OCI-LY7 (cell line): Measurements from ENCODE around the gene TPD52L2. TPM values are rescaled to one million over a fixed set of nuclear protein-coding genes. Genes with fewer than 3 reads are reported as not detected.

ENCODE experiments used
- Bru-seq: library from RNA; stranded (reverse); fragments of 400-500 nt; gene quantifications from one replicate; lab custom pipeline; 2021; lab: Mats Ljungman, UMichigan
- BruChase-seq, 2 experiments: library from RNA; stranded (reverse); fragments of 400-500 nt; gene quantifications; one replicate each; lab custom pipeline; 2021; lab: Mats Ljungman, UMichigan
- BruUV-seq: library from RNA; stranded (reverse); fragments of 400-500 nt; replicated peaks from 2 replicates; lab custom pipeline; 2021; lab: Mats Ljungman, UMichigan
- CTCF ChIA-PET: fragments of 300-600 bp; sonication (Branson Sonifier 250); formaldehyde crosslinking; loops from one replicate; lab custom pipeline; 2022; ENCODE audit warnings: antibody characterized with exemption; ENCODE audit not compliant: unreplicated experiment; lab: Charles Lee
- POLR2A ChIA-PET: fragments of 300-600 bp; sonication (Branson Sonifier 250); formaldehyde crosslinking; loops from one replicate; lab custom pipeline; 2022; ENCODE audit warnings: antibody characterized with exemption; lab: Charles Lee
- DNase-seq: peaks from one replicate; pipeline ENCODE4 v3.0.0-alpha.2; 2015; ENCODE audit warnings: low spot score
- H2AFZ ChIP-seq: fragments of 200-600 bp; sonication (generic), shearing (Covaris generic); 2 replicates; pipeline ENCODE4 v1.6.1; 2014; ENCODE audit warnings: mild to moderate bottlenecking, antibody characterized with exemption, low read length, moderate library complexity
- H3K27ac ChIP-seq: fragments of 200-600 bp; sonication (generic); 2 replicates; pipeline ENCODE4 v1.5.1; 2014; ENCODE audit warnings: mixed run types, low read depth, mild to moderate bottlenecking, moderate library complexity, low read length, inconsistent platforms; ENCODE audit not compliant: poor library complexity, severe bottlenecking
- H3K36me3 ChIP-seq: fragments of 200-600 bp; sonication (generic); 2 replicates; pipeline ENCODE4 v1.6.1; 2014; ENCODE audit warnings: mild to moderate bottlenecking, antibody characterized with exemption, low read length, moderate library complexity, mixed read lengths; ENCODE audit not compliant: insufficient read depth
- H3K4me1 ChIP-seq: fragments of 200-600 bp; sonication (generic); 2 replicates; pipeline ENCODE4 v1.5.1; 2014; ENCODE audit warnings: mild to moderate bottlenecking, low read length; ENCODE audit not compliant: insufficient read depth, poor library complexity, severe bottlenecking
- H3K4me2 ChIP-seq: fragments of 200-600 bp; sonication (generic); 2 replicates; pipeline ENCODE4 v1.6.1; 2014; ENCODE audit warnings: mild to moderate bottlenecking, low read length
- H3K4me3 ChIP-seq: fragments of 200-600 bp; sonication (generic); 2 replicates; pipeline ENCODE4 v1.5.1; 2014; ENCODE audit warnings: mild to moderate bottlenecking, low read depth, low read length; ENCODE audit not compliant: poor library complexity, severe bottlenecking
- H3K79me2 ChIP-seq: fragments of 200-600 bp; sonication (generic); 2 replicates; pipeline ENCODE4 v1.6.1; 2016; ENCODE audit warnings: low read depth, mild to moderate bottlenecking, low read length, moderate library complexity, mixed read lengths; ENCODE audit not compliant: insufficient read depth
- H3K9me2 ChIP-seq: fragments of 200-600 bp; sonication (generic); 2 replicates; pipeline ENCODE4 v1.6.1; 2016; ENCODE audit warnings: mild to moderate bottlenecking, low read length, mixed read lengths; ENCODE audit not compliant: insufficient read depth
- H3K9me3 ChIP-seq: fragments of 200-600 bp; sonication (generic); 2 replicates; pipeline ENCODE4 v1.6.1; 2014; ENCODE audit warnings: mild to moderate bottlenecking, mixed run types, low read length, mixed read lengths
- H4K20me1 ChIP-seq: fragments of 200-600 bp; sonication (generic); 2 replicates; pipeline ENCODE4 v1.6.1; 2014; ENCODE audit warnings: mild to moderate bottlenecking, antibody characterized with exemption, low read length, moderate library complexity, mixed read lengths; ENCODE audit not compliant: insufficient read depth
- EZH2phosphoT487 ChIP-seq: fragments of 200-600 bp; sonication (generic); IDR thresholded peaks from 2 replicates; pipeline ENCODE4 v1.6.1; 2018; ENCODE audit warnings: low read depth, borderline replicate concordance, mild to moderate bottlenecking, mixed run types, antibody characterized with exemption, low read length, moderate library complexity, mixed read lengths
- intact Hi-C: fragments of 100-400 bp; cut with micrococcal nuclease; formaldehyde crosslinking; loops from one replicate; pipeline ENCODE4 v1.10.0; 2022; ENCODE audit not compliant: unreplicated experiment
- long read RNA-seq: library from polyadenylated mRNA; stranded (forward); transcript quantifications from one replicate; pipeline ENCODE4 v2.0.0, GENCODE V29; 2022
- total RNA-seq, 2 experiments: library from RNA; depleted of rRNA in 1 of 2; stranded (reverse); fragments of >200 nt in 1 of 2; shearing (Covaris generic) in 1 of 2; gene quantifications; 2 replicates each; pipeline ENCODE4 v1.2.3, GENCODE V29; 2014 to 2022
- TF ChIP-seq, protein P1 (sequence below): fragments of 200-600 bp; sonication (generic); conservative IDR thresholded peaks from 2 replicates; pipeline ENCODE4 v1.5.1; 2014; ENCODE audit warnings: mild to moderate bottlenecking, antibody characterized with exemption, low read length, moderate library complexity, mixed read lengths

The TPD52L2 gene
- total RNA-seq (2014; rRNA removed; shearing (Covaris generic)) (27.2 and 28.6 TPM in 2 replicates), total RNA-seq (2022) (47.0 and 51.0 TPM in 2 replicates), Bru-seq, nascent RNA (percentile 62 among the genes with signal in this experiment), BruChase-seq, experiment 1, labeled RNA remaining after a 6-hour chase (percentile 82 among the genes with signal in this experiment), BruChase-seq, experiment 2, labeled RNA remaining after a 2-hour chase (percentile 80 among the genes with signal in this experiment)
- long read RNA-seq, full-length matches to known transcripts: 104 of 119 reads
- long read RNA-seq, partial matches to known transcripts: 7 of 119 reads
- long read RNA-seq, other reads (novel, unspliced or antisense): 8 of 119 reads

- peak; percentile 98 for DNase-seq
- Histone ChIP-seq H3K27ac (peak within 1 kb of the TSS; percentile 71), H3K36me3 (peaks cover 35% of the 10 kb centered on the region), H4K20me1 (no peaks in the 10 kb centered on the region), H2AFZ (peak within 1 kb of the TSS; percentile 59; the same call in 1 of the 2 replicates), H3K4me3 (peak within 1 kb of the TSS; percentile 88), H3K4me2 (peak within 1 kb of the TSS; percentile 94), H3K9me2 (no peaks in the 10 kb centered on the region), H3K4me1 (peaks cover 9% of the 10 kb centered on the region), H3K79me2 (peaks cover 35% of the 10 kb centered on the region), H3K9me3 (no peaks in the 10 kb centered on the region)
- TSS peak; percentile 74 for BruUV-seq
- ChIA-PET POLR2A (interaction anchor here (1.2 kb wide), 1 partner anchor 78 kb away, joined by 4 read pairs; no protein-coding TSS in a partner anchor), CTCF (no interaction called here)
- TF ChIP-seq EZH2phosphoT487: no peak
- TF ChIP-seq, protein P1, sequence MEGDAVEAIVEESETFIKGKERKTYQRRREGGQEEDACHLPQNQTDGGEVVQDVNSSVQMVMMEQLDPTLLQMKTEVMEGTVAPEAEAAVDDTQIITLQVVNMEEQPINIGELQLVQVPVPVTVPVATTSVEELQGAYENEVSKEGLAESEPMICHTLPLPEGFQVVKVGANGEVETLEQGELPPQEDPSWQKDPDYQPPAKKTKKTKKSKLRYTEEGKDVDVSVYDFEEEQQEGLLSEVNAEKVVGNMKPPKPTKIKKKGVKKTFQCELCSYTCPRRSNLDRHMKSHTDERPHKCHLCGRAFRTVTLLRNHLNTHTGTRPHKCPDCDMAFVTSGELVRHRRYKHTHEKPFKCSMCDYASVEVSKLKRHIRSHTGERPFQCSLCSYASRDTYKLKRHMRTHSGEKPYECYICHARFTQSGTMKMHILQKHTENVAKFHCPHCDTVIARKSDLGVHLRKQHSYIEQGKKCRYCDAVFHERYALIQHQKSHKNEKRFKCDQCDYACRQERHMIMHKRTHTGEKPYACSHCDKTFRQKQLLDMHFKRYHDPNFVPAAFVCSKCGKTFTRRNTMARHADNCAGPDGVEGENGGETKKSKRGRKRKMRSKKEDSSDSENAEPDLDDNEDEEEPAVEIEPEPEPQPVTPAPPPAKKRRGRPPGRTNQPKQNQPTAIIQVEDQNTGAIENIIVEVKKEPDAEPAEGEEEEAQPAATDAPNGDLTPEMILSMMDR: no peak
- intact Hi-C loops: loop anchor here (1.0 to 10.0 kb wide), 5 partner anchors 30 to 330 kb away; partner anchors contain the start of genes ARFRP1, DNAJC5 and PTK6
Observed at GRCh38 chr20:63864978-63865640, at the start of gene TPD52L2. Gene TPD52L2 (plus strand): TSS chr20:63865270. CDS start chr20:63865366, 96 bp downstream.

- H3K79me2 ChIP-seq: no peaks in the 10 kb centered on the region
- DNase-seq: no peak
- no TSS peak for BruUV-seq
- H3K9me2 ChIP-seq: no peaks in the 10 kb centered on the region
- H3K4me1 ChIP-seq: no peaks in the 10 kb centered on the region
- no peak overlapping the region for H3K4me3 ChIP-seq
- H3K9me3 ChIP-seq: no peaks in the 10 kb centered on the region
- intact Hi-C loops: no loop called here
- ChIA-PET POLR2A (no interaction called here), CTCF (no interaction called here)
- no peaks in the 10 kb centered on the region for H3K36me3 ChIP-seq
- H3K27ac ChIP-seq: no peak overlapping the region
- no peaks in the 10 kb centered on the region for H4K20me1 ChIP-seq
- H2AFZ ChIP-seq: no peak overlapping the region
- TF ChIP-seq, protein P1: no peak
- TF ChIP-seq EZH2phosphoT487: no peak
- H3K4me2 ChIP-seq: no peak overlapping the region
Observed at GRCh38 chr20:63815615-63816253, 49.3 kb upstream of the TPD52L2 start.
